HG02571 (cell line): ENCODE data around the gene RASSF8.

Experiments
- ATAC-seq: cut with Tn5 transposase; IDR thresholded peaks from one replicate; pipeline ENCODE4 v1.9.1; 2021; ENCODE audit warnings: mild to moderate bottlenecking, moderate library complexity; ENCODE audit not compliant: unreplicated experiment

RASSF8 gene

GRCh38 chr12:25990495-25990894 lies 32.0 kb downstream of the RASSF8 start:
- ATAC-seq, result no peak

- ATAC-seq, result no peak
Measured at GRCh38 chr12:25992026-25992782, 33.7 kb downstream of the RASSF8 start.

GRCh38 chr12:25993901-25994651 lies 35.6 kb downstream of the RASSF8 start:
- no peak for ATAC-seq

DNA sequence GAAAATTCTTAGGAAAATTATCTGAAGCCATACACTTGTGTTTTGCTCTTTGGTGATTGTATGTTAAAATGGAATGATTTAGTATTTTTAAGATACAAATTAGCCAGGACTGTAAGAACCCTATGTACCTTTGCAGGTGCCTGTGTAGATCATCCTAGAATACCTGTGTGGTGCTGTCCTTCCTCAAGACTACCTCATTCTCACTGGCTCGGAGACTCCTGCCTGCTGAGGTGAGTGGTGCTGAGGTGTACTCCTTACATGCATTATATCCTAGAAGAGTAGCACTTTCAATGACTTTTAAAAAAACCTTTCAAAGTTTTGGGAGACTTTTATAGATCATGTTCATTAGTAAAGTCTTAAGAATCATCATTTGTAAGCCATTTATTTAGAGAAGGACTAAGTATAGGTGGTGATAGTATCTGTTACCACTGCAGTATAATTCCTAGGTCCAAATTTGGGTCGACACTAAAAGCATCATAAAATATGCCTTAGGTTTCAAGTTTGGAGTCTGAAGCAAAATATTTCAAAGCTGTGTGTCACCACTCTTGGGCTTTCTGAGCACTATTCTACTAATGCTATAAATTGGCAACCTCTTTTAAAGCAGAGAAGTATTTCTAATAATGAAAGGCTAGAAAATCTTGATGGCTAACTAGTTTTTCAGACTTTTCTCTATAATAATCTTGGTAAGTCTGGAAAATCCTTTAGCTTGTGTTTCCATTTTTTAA lies 36.6 kb downstream of the RASSF8 start:
- ATAC-seq, result no peak

- ATAC-seq, result no peak
Measured at GRCh38 chr12:25995906-25996305, 37.4 kb downstream of the RASSF8 start.

GRCh38 chr12:25996677-25997076 lies 38.2 kb downstream of the RASSF8 start:
- no peak for ATAC-seq

- ATAC-seq, result no peak
Measured at GRCh38 chr12:25997201-25997963, 38.9 kb downstream of the RASSF8 start.

DNA sequence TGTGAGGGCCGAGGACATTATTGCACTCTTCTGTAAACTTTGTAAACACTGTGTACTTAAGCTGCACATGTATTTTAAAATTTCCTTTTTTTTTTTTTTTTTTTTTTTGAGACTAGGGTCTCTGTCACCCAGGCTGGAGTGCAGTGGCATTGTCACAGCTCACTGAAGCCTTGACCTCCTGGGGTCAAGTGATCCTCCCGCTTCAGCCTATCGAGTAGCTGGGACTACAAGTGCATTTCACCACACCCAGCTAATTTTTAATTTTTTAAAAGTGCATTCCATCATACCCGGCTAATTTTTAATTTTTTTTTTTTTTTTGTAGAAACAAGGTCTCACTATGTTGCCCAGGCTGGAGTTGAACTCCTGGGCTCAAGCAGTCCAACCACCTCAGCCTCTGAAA lies 42.4 kb downstream of the RASSF8 start:
- ATAC-seq, result no peak

DNA sequence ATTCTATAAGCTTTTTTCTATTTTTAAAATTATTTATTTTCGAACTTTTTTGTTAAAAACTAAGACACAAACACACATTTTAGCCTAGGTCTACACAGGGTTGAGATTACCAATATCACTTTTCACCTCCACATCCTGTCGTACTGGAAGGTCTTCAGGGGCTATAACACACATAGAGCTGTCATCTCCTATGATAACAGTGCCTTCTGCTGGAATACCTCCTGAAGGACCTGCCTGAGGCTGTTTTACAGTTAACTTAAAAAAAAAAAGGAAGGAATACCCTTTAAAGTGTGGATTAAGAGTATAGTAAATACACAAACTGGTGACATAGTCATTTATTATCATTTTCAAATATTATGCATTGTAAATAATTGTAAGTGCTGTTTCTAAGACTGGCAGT lies 43.0 kb downstream of the RASSF8 start:
- no peak for ATAC-seq

DNA sequence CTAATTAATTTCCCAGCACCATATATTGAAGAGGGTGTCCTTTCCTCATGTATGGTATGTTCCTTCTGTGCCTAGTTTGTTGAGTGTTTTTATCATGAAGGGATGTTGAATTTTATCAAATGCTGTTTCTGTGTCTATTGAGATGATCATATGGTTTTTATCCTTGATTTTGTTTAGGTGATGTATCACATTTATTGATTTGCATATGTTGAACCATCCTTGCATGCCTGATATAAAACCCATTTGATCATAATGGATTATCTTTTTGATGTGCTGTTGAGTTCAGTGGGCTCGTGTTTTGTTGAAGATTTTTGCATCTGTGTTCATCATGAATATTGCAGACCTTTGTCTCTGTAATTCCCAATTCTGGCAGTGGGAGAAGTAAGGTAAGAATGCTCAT lies 44.6 kb downstream of the RASSF8 start:
- no peak for ATAC-seq

- no peak for ATAC-seq
Measured at GRCh38 chr12:26007566-26007965, 49.1 kb downstream of the RASSF8 start.

- ATAC-seq, result no peak
Measured at GRCh38 chr12:26009593-26009992, 51.1 kb downstream of the RASSF8 start.

DNA sequence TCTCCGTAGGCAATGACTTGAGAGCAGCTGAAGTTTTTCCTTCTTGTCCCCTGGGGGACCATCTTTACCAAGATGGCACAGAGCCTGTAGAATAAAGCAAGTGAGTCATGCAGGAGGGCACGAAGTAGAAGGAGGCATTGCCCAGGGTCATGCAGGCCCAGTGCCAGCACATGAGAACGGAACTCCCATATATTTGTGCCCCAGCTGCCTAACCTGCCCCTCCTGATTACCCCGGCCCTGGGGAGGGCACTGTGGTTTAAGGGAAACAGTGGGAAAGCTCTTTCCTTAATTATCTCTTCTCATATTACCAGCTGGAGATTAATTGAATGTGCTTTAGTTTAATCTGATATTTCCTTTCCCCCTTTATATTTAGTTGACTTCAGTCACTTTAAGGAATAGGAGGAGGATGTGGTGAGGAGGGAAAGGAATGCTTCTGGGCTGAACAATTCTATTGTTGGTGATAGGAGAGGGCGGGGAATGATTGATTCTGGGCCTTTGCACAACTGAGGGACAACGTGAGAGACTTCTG lies 51.9 kb downstream of the RASSF8 start:
- ATAC-seq, result no peak

- no peak for ATAC-seq
Measured at GRCh38 chr12:26011099-26011498, 52.6 kb downstream of the RASSF8 start.

GRCh38 chr12:26014085-26014484 lies 55.6 kb downstream of the RASSF8 start:
- ATAC-seq, result no peak

- no peak for ATAC-seq
Measured at GRCh38 chr12:26016516-26016915, 58.0 kb downstream of the RASSF8 start.

DNA sequence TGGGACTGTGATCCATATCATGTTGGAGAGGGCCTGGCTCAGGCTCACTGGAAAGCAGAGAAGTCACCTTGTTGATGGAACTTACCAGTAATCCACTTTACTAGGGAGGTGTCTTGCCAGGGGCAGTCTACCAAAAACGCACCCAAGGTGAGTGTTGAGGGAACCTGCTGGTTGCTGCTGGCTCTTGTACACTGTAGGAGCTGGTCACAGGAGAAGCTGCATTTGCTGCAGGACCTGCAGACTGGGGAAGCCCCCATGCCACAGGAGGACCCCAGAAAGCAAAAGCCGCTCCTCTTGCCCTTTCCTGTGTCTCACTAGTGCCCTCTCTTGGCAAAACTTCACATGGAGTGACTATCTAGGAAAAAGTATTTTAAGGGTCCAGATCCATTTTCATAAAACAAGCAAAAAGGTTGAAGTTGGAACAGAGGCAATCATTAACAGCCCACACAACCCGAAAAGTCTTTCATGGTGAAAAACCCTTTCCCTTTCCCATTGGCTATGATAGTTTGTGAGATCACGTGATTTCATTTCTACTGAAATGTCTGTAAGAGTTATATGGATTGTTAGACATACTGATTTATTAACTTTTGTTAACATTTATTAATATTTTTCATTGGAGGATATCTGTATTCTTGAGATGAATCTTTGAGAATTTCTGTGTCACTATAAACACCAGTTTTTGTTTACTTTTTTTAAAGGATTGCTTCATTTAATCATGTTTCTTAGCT lies 59.2 kb downstream of the RASSF8 start:
- no peak for ATAC-seq

GRCh38 chr12:26018926-26019325 lies 60.4 kb downstream of the RASSF8 start:
- ATAC-seq, result no peak

DNA sequence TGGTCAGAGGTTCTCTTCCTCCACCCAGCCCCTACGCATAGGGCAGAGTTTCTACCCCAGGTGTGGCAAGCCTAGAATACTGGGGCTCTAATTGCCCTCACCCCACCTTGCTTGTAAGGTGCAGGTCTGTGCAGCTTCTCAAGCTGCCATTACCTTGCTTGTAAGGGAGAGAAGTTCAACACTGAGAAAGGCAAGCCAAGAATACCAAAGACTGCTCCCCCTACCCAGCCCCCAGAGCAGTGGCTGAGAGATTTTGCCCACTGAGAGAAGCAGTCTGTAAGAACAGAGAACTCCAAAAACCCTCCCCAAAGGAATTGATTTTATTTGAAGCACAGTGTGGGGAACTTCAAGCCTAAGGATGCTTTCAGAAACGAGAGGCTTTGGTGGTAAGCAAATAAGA lies 63.1 kb downstream of the RASSF8 start:
- ATAC-seq, result no peak

DNA sequence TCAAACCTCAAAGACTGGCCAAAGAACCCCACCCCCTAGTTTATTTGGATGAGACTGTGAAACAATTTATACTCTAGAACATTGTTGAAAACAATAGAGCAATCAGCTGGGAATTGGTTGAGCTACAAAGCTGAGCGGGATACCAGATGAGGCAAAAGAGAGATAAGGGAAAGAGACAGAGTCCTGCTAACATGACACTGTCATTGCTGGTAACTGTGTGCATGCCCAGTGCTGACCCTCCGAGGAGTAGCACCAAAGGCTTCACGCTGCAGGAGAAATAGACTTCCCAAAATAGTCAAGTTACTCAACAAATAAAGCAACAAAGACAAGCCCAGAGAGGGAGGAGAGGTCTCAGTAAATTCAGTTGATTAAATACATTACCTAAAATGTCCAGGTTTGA lies 63.6 kb downstream of the RASSF8 start:
- ATAC-seq, result no peak
